C4-2B (cell line): ENCODE data around the gene SYTL1.

Source experiments
- CTCF ChIP-seq: fragments of 450-650 bp; conservative IDR thresholded peaks from 2 replicates; pipeline ENCODE4 v1.5.1; 2017; ENCODE audit warnings: mild to moderate bottlenecking
- ZFX ChIP-seq: fragments of 450-650 bp; IDR thresholded peaks from 2 replicates; pipeline ENCODE4 v1.6.1; 2017

GRCh38 chr1:27351541-27352107, 9.8 kb downstream of the SYTL1 start:
- no peak for TF ChIP-seq CTCF
- no peak for TF ChIP-seq ZFX
